Activated CD4-positive, alpha-beta T cell treated with anti-CD3 and anti-CD28 coated beads, Interleukin-2, Interleukin-4, amounts not matched to agents 100 ng/mL and 50 ng/mL, durations not matched to agents 16 hours and 8 hours (primary cell): ENCODE data around the gene INPP5A.
"Not testable (repeated sequence)": the region's sequence is repeated elsewhere in the genome, so short reads cannot be mapped to it uniquely, and the experiment has no call there.

ENCODE experiments used
- DNase-seq: peaks from one replicate; pipeline ENCODE4 v3.0.0-alpha.2; 2020; ENCODE audit warnings: low spot score

INPP5A gene

GRCh38 chr10:132692311-132692710 is 154.7 kb downstream of the INPP5A start:
- no peak for DNase-seq

- no peak for DNase-seq
Observed at GRCh38 chr10:132693676-132694075, 156.1 kb downstream of the INPP5A start.

- no peak for DNase-seq
Observed at GRCh38 chr10:132696204-132696603, 158.6 kb downstream of the INPP5A start.

GRCh38 chr10:132696728-132697577 is 159.4 kb downstream of the INPP5A start:
- no peak for DNase-seq

- DNase-seq = no peak
Observed at GRCh38 chr10:132697578-132698200, 160.1 kb downstream of the INPP5A start.

- DNase-seq = no peak
Observed at GRCh38 chr10:132698211-132698751, 160.7 kb downstream of the INPP5A start.

GRCh38 chr10:132698761-132699391 is 161.3 kb downstream of the INPP5A start:
- DNase-seq = no peak

GRCh38 chr10:132699411-132700155 is 162.0 kb downstream of the INPP5A start:
- DNase-seq = no peak

- no peak for DNase-seq
Observed at GRCh38 chr10:132700156-132701098, 162.8 kb downstream of the INPP5A start.

- no peak for DNase-seq
Observed at GRCh38 chr10:132701099-132701845, 163.7 kb downstream of the INPP5A start.

GRCh38 chr10:132701846-132702190 is 164.2 kb downstream of the INPP5A start:
- no peak for DNase-seq

- no peak for DNase-seq
Observed at GRCh38 chr10:132702601-132703418, 165.2 kb downstream of the INPP5A start.

GRCh38 chr10:132703419-132704007 is 165.9 kb downstream of the INPP5A start:
- DNase-seq = no peak

GRCh38 chr10:132704008-132704814 is 166.6 kb downstream of the INPP5A start:
- DNase-seq = no peak

- not testable (repeated sequence) for DNase-seq
Observed at GRCh38 chr10:132704815-132705064, 167.2 kb downstream of the INPP5A start.

GRCh38 chr10:132705173-132705572 is 167.6 kb downstream of the INPP5A start:
- no peak for DNase-seq

GRCh38 chr10:132705943-132706342 is 168.4 kb downstream of the INPP5A start:
- DNase-seq = no peak

- no peak for DNase-seq
Observed at GRCh38 chr10:132706701-132707100, 169.1 kb downstream of the INPP5A start.
